Smooth muscle cell (in vitro differentiated cells): ENCODE results near the gene MEIS1. TPM values are rescaled to one million over a fixed set of nuclear protein-coding genes. Genes with fewer than 3 reads are reported as not detected.

ENCODE experiments used
- DNase-seq: peaks from one replicate; lab custom pipeline; 2025; ENCODE audit not compliant: unreplicated experiment; lab: John Stamatoyannopoulos, UW
- H2AFZ ChIP-seq: fragments of 200-600 bp; sonication (generic); 2 replicates; pipeline ENCODE4 v1.6.0; 2016; ENCODE audit warnings: antibody characterized with exemption, low read depth, mild to moderate bottlenecking
- H3F3A ChIP-seq: fragments of 200-600 bp; sonication (generic); 2 replicates; pipeline ENCODE4 v1.6.0; 2017; ENCODE audit warnings: antibody characterized with exemption, low read depth
- H3K27ac ChIP-seq: fragments of 200-600 bp; sonication (generic); 2 replicates; pipeline ENCODE4 v1.5.1; 2016; ENCODE audit warnings: low read depth, mild to moderate bottlenecking
- H3K27me3 ChIP-seq: fragments of 200-600 bp; sonication (generic); 2 replicates; pipeline ENCODE4 v1.6.1; 2016; ENCODE audit warnings: low read depth, mild to moderate bottlenecking
- H3K36me3 ChIP-seq: fragments of 200-600 bp; sonication (generic); 2 replicates; pipeline ENCODE4 v1.5.1; 2016; ENCODE audit warnings: low read depth
- H3K4me1 ChIP-seq: fragments of 200-600 bp; sonication (generic); 2 replicates; pipeline ENCODE4 v1.5.1; 2016; ENCODE audit warnings: low read depth
- H3K4me2 ChIP-seq: fragments of 200-600 bp; sonication (generic); 2 replicates; pipeline ENCODE4 v1.6.0; 2016; ENCODE audit warnings: mild to moderate bottlenecking
- H3K4me3 ChIP-seq: fragments of 200-600 bp; sonication (generic); 2 replicates; pipeline ENCODE4 v1.5.1; 2016; ENCODE audit warnings: mild to moderate bottlenecking
- H3K79me2 ChIP-seq: fragments of 200-600 bp; sonication (generic); 2 replicates; pipeline ENCODE4 v1.6.0; 2016; ENCODE audit warnings: low read depth, mild to moderate bottlenecking
- H3K9ac ChIP-seq: fragments of 200-600 bp; sonication (generic); 2 replicates; pipeline ENCODE4 v1.6.0; 2016; ENCODE audit warnings: low read depth
- H3K9me3 ChIP-seq: fragments of 200-600 bp; sonication (generic); replicated peaks from 2 replicates; pipeline ENCODE4 v1.5.1; 2016; ENCODE audit warnings: low read depth
- H4K20me1 ChIP-seq: fragments of 200-600 bp; sonication (generic); 2 replicates; pipeline ENCODE4 v1.6.0; 2016; ENCODE audit warnings: low read depth
- CTCF ChIP-seq: fragments of 200-600 bp; sonication (generic); IDR thresholded peaks from 2 replicates; pipeline ENCODE4 v1.5.1; 2017; ENCODE audit warnings: borderline replicate concordance, mild to moderate bottlenecking, antibody characterized with exemption; ENCODE audit not compliant: insufficient read depth, poor library complexity, severe bottlenecking
- WGBS: methylation state at CpG from one replicate; pipeline ENCODE4 v1.1.7; 2016; ENCODE audit warnings: low lambda C conversion rate; 5-methylcytosine and 5-hydroxymethylcytosine counted together
- polyA plus RNA-seq: library from polyadenylated mRNA; unstranded; fragments of >200 nt; fragmentation: Nextera tagmentation; extraction: Ambion mirVana; gene quantifications from 2 replicates; pipeline ENCODE4 v1.2.1, GENCODE V29; 2016
- total RNA-seq: library from RNA; depleted of rRNA; stranded (reverse); fragments of >200 nt; gene quantifications from 2 replicates; pipeline ENCODE4 v1.2.3, GENCODE V29; 2014

Gene MEIS1
- total and polyA plus RNA-seq, 2 experiments from 2014 or later = 15.6 to 15.8 TPM

GRCh38 chr2:66566726-66567399 is 131.9 kb downstream of the MEIS1 start:
- no peaks in the 10 kb centered on the region for H3K79me2 ChIP-seq
- no peak for TF ChIP-seq CTCF
- H3K27me3 ChIP-seq = no peaks in the 10 kb centered on the region
- H3K4me2 ChIP-seq = no peak overlapping the region
- no peak overlapping the region for H3K27ac ChIP-seq
- H3K9me3 ChIP-seq = no peaks in the 10 kb centered on the region
- H4K20me1 ChIP-seq = no peaks in the 10 kb centered on the region
- no peak for DNase-seq
- H2AFZ ChIP-seq = no peak overlapping the region
- WGBS = 74% methylated on average over 2 of the region's 2 CpGs
- no peaks in the 10 kb centered on the region for H3K36me3 ChIP-seq
- H3K4me1 ChIP-seq = peaks cover 50% of the 10 kb centered on the region
- no peak overlapping the region for H3K9ac ChIP-seq
- H3K4me3 ChIP-seq = no peak overlapping the region
- peaks cover 10% of the 10 kb centered on the region for H3F3A ChIP-seq

GRCh38 chr2:66567729-66568128 is 132.8 kb downstream of the MEIS1 start:
- 82% methylated on average over 2 of the region's 2 CpGs for WGBS
- no peak for DNase-seq

GRCh38 chr2:66568650-66569300 is 133.8 kb downstream of the MEIS1 start:
- 92% methylated on average over 4 of the region's 4 CpGs for WGBS
- H2AFZ ChIP-seq = no peak overlapping the region
- no peaks in the 10 kb centered on the region for H3K79me2 ChIP-seq
- H4K20me1 ChIP-seq = no peaks in the 10 kb centered on the region
- peak overlapping the region; percentile 81 for H3K27ac ChIP-seq
- TF ChIP-seq CTCF = no peak
- peaks cover 40% of the 10 kb centered on the region for H3K4me1 ChIP-seq
- no peak overlapping the region for H3K4me3 ChIP-seq
- no peaks in the 10 kb centered on the region for H3K36me3 ChIP-seq
- H3K9ac ChIP-seq = peak overlapping the region; percentile 50
- H3K9me3 ChIP-seq = no peaks in the 10 kb centered on the region
- H3F3A ChIP-seq = peaks cover 19% of the 10 kb centered on the region
- no peak for DNase-seq
- no peaks in the 10 kb centered on the region for H3K27me3 ChIP-seq
- H3K4me2 ChIP-seq = peak overlapping the region; percentile 47

More at GRCh38 chr2:66567729-66568128, 132.8 kb downstream of the MEIS1 start:
- H2AFZ ChIP-seq = no peak overlapping the region
- H4K20me1 ChIP-seq = no peaks in the 10 kb centered on the region
- no peak overlapping the region for H3K4me2 ChIP-seq
- no peaks in the 10 kb centered on the region for H3K36me3 ChIP-seq
- H3K27me3 ChIP-seq = no peaks in the 10 kb centered on the region
- H3F3A ChIP-seq = peaks cover 10% of the 10 kb centered on the region
- H3K4me3 ChIP-seq = no peak overlapping the region
- no peak overlapping the region for H3K9ac ChIP-seq
- H3K27ac ChIP-seq = peak overlapping the region; percentile 81
- H3K4me1 ChIP-seq = peaks cover 42% of the 10 kb centered on the region
- TF ChIP-seq CTCF = no peak
- no peaks in the 10 kb centered on the region for H3K79me2 ChIP-seq
- no peaks in the 10 kb centered on the region for H3K9me3 ChIP-seq
